Mucosa of stomach (tissue), 1 donor: ENCODE results near the gene DYNAP.
A peak's percentile ranks its signal among the peaks of the same experiment; 100 is the strongest.

Source experiments
- H3K27me3 ChIP-seq: one replicate; pipeline ENCODE4 v1.7.0; 2013; ENCODE audit warnings: mild to moderate bottlenecking, low read length; ENCODE audit not compliant: control insufficient read depth, insufficient read depth
- H3K36me3 ChIP-seq: one replicate; pipeline ENCODE4 v1.7.0; 2013; ENCODE audit warnings: low read length; ENCODE audit not compliant: control insufficient read depth, insufficient read depth
- H3K4me1 ChIP-seq: one replicate; pipeline ENCODE4 v1.7.0; 2013; ENCODE audit warnings: mild to moderate bottlenecking, low read length; ENCODE audit not compliant: control insufficient read depth, insufficient read depth
- H3K4me3 ChIP-seq: one replicate; pipeline ENCODE4 v1.7.0; 2013; ENCODE audit warnings: low read length
- H3K9ac ChIP-seq: one replicate; pipeline ENCODE4 v1.7.0; 2013; ENCODE audit warnings: mild to moderate bottlenecking, low read length, moderate library complexity
- H3K9me3 ChIP-seq: one replicate; pipeline ENCODE4 v1.7.0; 2013; ENCODE audit warnings: mild to moderate bottlenecking, low read length, moderate library complexity; ENCODE audit not compliant: control insufficient read depth
- donor health status: Pancreatic carcinoma.

The DYNAP gene

DNA sequence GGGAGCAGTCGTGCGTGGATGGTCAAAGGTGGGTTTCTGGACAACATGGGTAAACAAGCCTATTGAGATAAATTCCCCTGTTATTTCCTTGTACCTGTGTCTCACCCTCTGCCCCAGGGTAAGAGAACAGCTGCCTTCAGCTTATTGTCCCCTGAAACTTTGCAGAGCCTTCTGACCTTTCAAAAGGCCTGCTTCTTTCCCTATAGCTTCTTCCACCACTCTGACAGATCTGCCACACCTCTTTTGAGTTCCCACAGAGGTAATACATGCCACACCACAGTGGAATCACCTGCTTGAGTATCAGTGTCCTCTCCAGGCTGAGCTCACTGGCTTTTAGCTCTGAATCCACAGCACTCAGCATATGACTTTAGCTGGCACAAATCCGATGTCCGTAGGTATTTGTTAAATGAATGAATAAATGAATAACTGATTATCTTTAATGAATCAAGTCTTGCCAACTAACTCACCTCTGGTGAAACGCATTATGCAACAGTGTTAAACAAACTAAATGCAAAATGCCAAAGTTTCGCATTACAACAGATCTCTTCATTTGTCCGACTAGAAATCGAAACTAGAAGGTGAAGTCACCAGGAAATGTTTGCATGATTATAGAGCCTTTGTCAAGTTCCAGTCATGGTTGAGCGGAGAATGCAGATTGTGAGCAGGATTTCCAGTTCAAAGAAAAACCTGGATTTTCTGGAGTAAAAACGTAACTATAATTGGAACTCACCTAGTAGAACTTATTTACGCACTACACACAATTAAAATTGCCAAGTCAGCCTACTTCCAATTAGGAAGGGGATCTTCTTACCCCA is 16.4 kb downstream of the DYNAP start:
- H3K9ac ChIP-seq: peak overlapping the region; percentile 77
- H3K4me3 ChIP-seq: peak overlapping the region; percentile 45

DNA sequence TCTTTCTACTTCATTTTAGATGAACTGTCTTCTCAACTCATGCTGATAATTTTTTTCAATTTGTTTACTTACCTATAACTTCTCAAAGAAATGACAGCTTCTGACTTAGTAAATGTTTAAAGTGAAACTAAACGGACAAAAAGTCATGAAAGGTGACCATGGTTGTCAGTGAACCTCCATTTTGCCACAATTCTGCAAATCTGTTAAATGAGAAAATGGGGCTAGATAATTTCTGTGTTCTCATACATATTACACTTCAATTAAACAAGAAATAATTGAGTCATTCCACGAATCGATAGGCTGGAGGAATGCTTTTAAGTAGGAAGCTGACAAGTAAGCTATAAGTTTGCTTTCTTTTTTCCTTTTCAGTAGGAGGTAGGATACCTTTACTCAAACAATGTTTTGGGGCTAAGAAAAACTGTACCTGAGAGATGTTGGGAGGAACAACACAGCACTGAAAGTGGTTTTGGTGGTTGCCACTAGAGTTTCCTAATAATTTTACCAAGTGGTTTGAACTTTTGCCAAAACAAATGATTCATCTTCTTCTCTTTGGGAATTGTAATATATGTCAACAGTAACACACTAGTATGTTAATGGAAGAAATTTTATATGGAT is 17.1 kb downstream of the DYNAP start:
- Histone ChIP-seq H3K4me1 (peaks cover 29% of the 10 kb centered on the region), H3K9ac (peak overlapping the region; percentile 77), H3K27me3 (no peaks in the 10 kb centered on the region), H3K4me3 (peak overlapping the region; percentile 45), H3K36me3 (no peaks in the 10 kb centered on the region), H3K9me3 (no peaks in the 10 kb centered on the region)

More for the DNA sequence above, 16.4 kb downstream of the DYNAP start:
- no peaks in the 10 kb centered on the region for H3K27me3 ChIP-seq
- no peaks in the 10 kb centered on the region for H3K36me3 ChIP-seq
- H3K9me3 ChIP-seq: no peaks in the 10 kb centered on the region
- peaks cover 25% of the 10 kb centered on the region for H3K4me1 ChIP-seq

DNA sequence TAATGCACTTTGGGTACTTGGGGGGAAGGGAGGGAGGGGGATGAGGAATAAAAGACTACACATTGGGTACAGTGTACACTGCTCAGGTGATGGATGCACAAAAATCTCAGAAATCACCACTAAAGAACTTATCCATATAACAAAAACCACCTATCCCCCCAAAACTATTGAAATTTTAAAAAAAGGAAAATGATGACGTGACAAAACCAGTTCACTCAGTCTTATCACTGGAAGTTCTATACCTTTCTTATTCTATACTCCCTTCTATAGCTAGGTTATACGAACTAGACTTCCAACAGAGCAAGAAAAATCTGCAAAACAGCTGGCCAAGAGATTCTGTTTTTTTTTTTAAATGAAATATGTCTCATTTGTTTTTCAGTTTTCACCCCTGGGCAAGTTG is 20.8 kb downstream of the DYNAP start:
- H3K27me3 ChIP-seq: no peaks in the 10 kb centered on the region
- H3K9me3 ChIP-seq: no peaks in the 10 kb centered on the region
- H3K9ac ChIP-seq: no peak overlapping the region
- peaks cover 24% of the 10 kb centered on the region for H3K4me1 ChIP-seq
- no peak overlapping the region for H3K4me3 ChIP-seq
- no peaks in the 10 kb centered on the region for H3K36me3 ChIP-seq

GRCh38 chr18:54612237-54612636 is 21.2 kb downstream of the DYNAP start:
- Histone ChIP-seq H3K9ac (no peak overlapping the region), H3K4me3 (no peak overlapping the region), H3K36me3 (no peaks in the 10 kb centered on the region), H3K27me3 (no peaks in the 10 kb centered on the region), H3K4me1 (peaks cover 22% of the 10 kb centered on the region), H3K9me3 (no peaks in the 10 kb centered on the region)

DNA sequence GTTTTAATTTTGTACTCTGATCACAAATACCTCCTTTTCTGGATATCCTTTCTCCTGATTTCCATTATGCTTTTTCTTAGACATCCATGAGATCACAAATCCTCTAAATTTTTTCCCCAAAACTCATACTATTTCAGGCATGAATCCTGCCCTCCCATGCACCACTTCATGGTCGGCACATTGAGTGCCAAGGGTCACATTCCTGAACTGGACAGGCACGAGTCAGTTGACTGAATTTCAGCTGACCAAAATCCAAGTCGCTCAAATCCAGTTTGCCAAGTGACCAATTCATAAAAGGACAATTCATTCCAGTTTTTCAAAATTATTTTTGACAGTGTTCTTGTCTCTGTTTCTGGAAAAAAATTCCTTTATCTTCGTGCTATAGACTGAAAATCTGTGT is 22.1 kb downstream of the DYNAP start:
- Histone ChIP-seq H3K27me3 (no peaks in the 10 kb centered on the region), H3K4me3 (no peak overlapping the region), H3K9ac (no peak overlapping the region), H3K4me1 (peaks cover 22% of the 10 kb centered on the region), H3K36me3 (no peaks in the 10 kb centered on the region), H3K9me3 (no peaks in the 10 kb centered on the region)

DNA sequence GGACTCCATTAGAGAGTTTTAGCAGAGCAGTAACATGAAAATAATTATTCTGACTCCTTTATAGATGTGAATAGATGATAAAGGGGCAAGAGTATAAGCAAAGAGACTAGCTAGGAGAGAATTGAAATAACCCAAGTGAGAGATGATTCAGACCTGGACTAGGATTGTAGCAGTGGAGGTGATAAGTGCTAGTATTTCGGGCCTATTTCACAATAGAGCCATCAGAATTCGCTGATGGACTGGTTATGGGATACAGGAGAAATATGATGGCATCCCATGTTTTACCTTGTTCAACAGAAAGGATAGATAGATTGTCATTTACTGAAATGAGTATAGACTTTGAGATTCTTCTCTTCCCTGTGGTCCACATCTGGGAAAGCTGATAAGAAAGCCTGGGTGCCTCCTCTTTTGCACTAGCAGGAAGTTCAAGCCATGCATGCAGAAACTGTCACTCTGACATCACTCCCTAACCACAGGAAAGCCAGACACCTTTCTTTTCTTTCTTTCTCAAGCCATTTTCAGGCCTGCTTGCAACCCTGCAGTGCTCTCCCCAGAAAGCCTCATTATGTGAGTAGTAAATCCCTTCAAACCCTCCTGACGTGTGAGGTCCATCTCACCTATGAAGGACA is 25.3 kb downstream of the DYNAP start:
- no peaks in the 10 kb centered on the region for H3K27me3 ChIP-seq
- H3K4me1 ChIP-seq: peaks cover 7% of the 10 kb centered on the region
- no peaks in the 10 kb centered on the region for H3K36me3 ChIP-seq
- no peaks in the 10 kb centered on the region for H3K9me3 ChIP-seq
- H3K4me3 ChIP-seq: no peak overlapping the region
- H3K9ac ChIP-seq: no peak overlapping the region

DNA sequence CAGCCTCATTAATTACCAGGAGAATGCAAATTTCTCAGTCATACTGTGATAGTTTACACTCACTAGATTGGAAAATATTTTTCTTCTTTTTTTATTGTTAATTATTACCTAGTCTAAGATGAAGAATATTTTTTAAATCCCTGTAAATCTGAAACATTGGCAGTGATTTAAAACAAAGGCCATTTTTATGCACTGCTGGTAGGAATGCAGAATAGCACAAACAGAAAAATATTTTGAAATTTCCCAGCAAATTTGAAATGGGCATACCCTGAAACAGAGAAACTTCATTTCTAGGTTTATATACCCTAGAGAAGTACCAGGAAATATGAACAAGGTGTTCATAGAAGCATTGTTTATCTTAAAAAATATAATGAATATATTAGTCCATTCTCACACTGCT is 31.0 kb downstream of the DYNAP start:
- H3K4me3 ChIP-seq: no peak overlapping the region
- H3K27me3 ChIP-seq: no peaks in the 10 kb centered on the region
- no peaks in the 10 kb centered on the region for H3K9me3 ChIP-seq
- H3K4me1 ChIP-seq: no peaks in the 10 kb centered on the region
- H3K9ac ChIP-seq: no peak overlapping the region
- H3K36me3 ChIP-seq: no peaks in the 10 kb centered on the region

DNA sequence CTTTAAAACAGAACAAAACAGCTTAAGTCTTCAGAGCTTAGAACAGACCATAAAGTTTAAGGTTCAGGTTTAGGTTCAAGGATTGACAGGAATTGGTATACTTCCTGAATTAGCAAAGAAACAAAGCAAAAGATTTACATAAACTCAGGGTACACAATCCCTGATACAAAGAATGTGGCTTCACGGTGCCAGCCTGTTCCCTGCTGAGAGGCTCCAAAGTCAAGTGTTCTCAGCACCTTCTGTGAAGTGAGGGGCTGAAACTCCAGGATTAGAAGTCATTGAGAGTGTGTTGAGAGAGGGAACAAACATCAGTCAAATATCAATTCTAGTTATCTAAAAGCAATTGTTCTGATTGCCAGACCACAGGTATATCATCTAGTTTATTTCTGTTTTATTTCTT is 35.7 kb downstream of the DYNAP start:
- no peaks in the 10 kb centered on the region for H3K9me3 ChIP-seq
- no peaks in the 10 kb centered on the region for H3K36me3 ChIP-seq
- no peaks in the 10 kb centered on the region for H3K4me1 ChIP-seq
- no peak overlapping the region for H3K9ac ChIP-seq
- H3K27me3 ChIP-seq: no peaks in the 10 kb centered on the region
- H3K4me3 ChIP-seq: no peak overlapping the region

DNA sequence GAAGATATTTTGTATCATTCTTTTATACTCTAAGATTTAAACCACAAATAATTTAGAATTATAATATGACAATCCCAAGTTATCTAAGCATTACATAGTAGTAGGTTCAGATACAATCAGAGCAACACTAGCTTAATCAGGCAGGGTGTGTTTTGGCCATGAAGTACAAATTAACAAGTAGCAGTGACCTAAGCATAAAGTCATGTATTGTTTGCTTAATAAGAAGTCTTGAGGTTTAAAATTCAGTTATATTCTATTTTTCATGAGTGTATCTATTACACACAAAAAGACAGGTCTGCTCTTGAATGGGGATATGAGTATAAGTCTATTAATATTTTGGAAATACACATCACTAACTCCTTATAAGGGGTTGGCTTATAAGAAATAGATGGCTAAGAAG is 39.9 kb downstream of the DYNAP start:
- no peaks in the 10 kb centered on the region for H3K27me3 ChIP-seq
- H3K36me3 ChIP-seq: no peaks in the 10 kb centered on the region
- H3K9ac ChIP-seq: no peak overlapping the region
- H3K9me3 ChIP-seq: no peaks in the 10 kb centered on the region
- no peak overlapping the region for H3K4me3 ChIP-seq
- no peaks in the 10 kb centered on the region for H3K4me1 ChIP-seq

GRCh38 chr18:54636217-54636616 is 45.2 kb downstream of the DYNAP start:
- no peak overlapping the region for H3K4me3 ChIP-seq
- no peaks in the 10 kb centered on the region for H3K9me3 ChIP-seq
- H3K9ac ChIP-seq: no peak overlapping the region
- H3K27me3 ChIP-seq: no peaks in the 10 kb centered on the region
- H3K36me3 ChIP-seq: no peaks in the 10 kb centered on the region
- H3K4me1 ChIP-seq: peaks cover 7% of the 10 kb centered on the region

DNA sequence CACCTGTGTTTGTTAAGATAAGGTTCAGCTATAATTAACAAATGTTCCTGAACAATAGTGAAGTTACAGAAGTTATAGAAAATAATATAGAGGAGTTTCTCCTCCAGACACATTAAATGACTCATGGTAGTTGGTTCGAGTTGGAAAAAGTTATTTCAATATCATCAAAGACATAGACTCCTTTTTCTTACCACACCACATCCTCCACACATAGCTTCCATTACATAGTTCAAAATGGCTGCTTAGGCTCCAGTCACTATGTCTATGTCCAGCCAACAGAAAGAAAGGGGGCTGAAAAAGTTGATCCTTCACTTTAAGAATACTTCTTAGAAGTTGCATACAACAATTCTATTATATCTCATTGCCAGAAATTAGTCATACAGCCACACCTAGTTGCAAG is 50.7 kb downstream of the DYNAP start:
- Histone ChIP-seq H3K4me1 (peaks cover 7% of the 10 kb centered on the region), H3K9me3 (no peaks in the 10 kb centered on the region), H3K4me3 (no peak overlapping the region), H3K27me3 (no peaks in the 10 kb centered on the region), H3K36me3 (no peaks in the 10 kb centered on the region), H3K9ac (no peak overlapping the region)

GRCh38 chr18:54647176-54647575 is 56.1 kb downstream of the DYNAP start:
- Histone ChIP-seq H3K36me3 (no peaks in the 10 kb centered on the region), H3K4me3 (no peak overlapping the region), H3K27me3 (no peaks in the 10 kb centered on the region), H3K9me3 (no peaks in the 10 kb centered on the region), H3K9ac (no peak overlapping the region), H3K4me1 (no peaks in the 10 kb centered on the region)
